Measurements from ENCODE around the gene INCENP.
"Not testable (repeated sequence)": the region's sequence is repeated elsewhere in the genome, so short reads cannot be mapped to it uniquely, and the experiment has no call there.

The INCENP gene

GRCh38 chr11:62169448-62169847 lies 45.6 kb downstream of the INCENP start:
- Mint-ChIP-seq H3K27me3 (peaks cover 38% of the 10 kb centered on the region), H3K9me3 (no peaks in the 10 kb centered on the region), H3K27ac (no peak overlapping the region), H3K4me3 (no peak overlapping the region), H3K36me3 (ENCODE audit: low read depth) (no peaks in the 10 kb centered on the region), H3K4me1 (ENCODE audit: low read depth) (peaks cover 4% of the 10 kb centered on the region)

DNA sequence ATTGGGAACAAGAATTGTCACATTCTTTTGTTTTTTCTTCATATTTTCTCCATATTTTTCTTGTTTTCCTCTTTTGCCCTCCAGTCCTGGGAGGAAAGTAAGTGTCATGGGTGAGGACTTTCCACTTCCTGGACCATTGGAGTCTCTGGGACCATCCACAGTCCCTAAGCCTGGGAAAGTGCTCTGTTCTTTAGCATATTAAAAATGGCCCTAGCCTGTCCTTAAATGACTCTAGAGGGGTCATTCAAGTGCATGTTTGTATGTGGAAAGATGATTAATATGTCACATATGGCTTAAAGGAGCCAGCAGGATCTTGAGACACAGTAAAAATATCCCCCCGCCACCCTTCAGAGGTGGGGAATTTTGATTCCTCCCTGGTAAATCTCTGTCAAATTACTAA lies 46.1 kb downstream of the INCENP start:
- no peaks in the 10 kb centered on the region for H3K9me3 Mint-ChIP-seq
- H3K4me3 Mint-ChIP-seq: no peak overlapping the region
- peaks cover 4% of the 10 kb centered on the region for H3K4me1 Mint-ChIP-seq (ENCODE audit: low read depth)
- no peaks in the 10 kb centered on the region for H3K36me3 Mint-ChIP-seq (ENCODE audit: low read depth)
- H3K27ac Mint-ChIP-seq: no peak overlapping the region
- H3K27me3 Mint-ChIP-seq: peaks cover 37% of the 10 kb centered on the region

DNA sequence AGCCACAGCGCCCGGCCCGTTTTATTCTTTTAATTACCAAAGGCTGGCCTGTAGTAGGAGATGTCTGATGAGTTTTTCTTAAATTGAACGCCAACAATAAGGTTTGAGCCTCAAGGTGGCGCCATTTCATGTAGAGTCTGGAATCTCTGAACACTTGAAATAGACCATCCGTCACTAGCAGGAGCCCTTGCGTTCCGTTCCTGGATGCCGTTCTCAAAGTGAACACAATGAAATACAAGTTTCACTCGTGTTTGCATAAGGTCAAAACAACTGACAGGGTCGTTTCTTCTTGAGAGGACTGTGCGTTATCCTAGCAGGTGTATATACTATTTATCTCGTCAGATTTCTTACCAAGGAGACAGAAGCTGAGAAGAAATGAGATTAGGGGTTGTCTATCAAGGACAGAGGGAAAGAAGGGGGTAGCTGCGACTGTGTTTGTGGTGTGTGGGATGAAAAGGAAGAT lies 47.5 kb downstream of the INCENP start:
- Mint-ChIP-seq H3K4me1 (ENCODE audit: low read depth) (peaks cover 4% of the 10 kb centered on the region), H3K27me3 (peaks cover 40% of the 10 kb centered on the region), H3K9me3 (no peaks in the 10 kb centered on the region), H3K27ac (no peak overlapping the region), H3K36me3 (ENCODE audit: low read depth) (no peaks in the 10 kb centered on the region), H3K4me3 (no peak overlapping the region)

DNA sequence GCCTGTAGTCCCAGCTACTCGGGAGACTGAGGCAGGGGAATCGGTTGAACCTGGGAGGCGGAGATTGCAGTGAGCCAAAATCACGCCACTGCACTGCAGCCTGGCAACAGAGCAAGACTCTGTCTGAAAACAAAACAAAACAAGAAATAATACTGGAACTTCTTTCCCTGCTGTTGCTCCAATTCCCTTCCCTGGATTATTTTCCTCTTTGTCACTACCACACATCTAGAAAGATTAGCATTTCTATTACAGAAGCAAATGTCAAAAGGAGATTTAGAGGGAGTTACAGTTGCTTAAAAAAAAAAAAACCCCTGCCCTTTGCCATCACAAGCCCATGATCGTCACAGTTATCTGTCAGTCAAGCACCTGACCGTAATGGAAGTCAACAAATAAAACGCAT lies 48.5 kb downstream of the INCENP start:
- Mint-ChIP-seq H3K9me3 (no peaks in the 10 kb centered on the region), H3K36me3 (ENCODE audit: low read depth) (no peaks in the 10 kb centered on the region), H3K4me1 (ENCODE audit: low read depth) (peaks cover 4% of the 10 kb centered on the region), H3K27ac (no peak overlapping the region), H3K4me3 (no peak overlapping the region), H3K27me3 (peaks cover 46% of the 10 kb centered on the region)

- peaks cover 30% of the 10 kb centered on the region for H3K27me3 Mint-ChIP-seq
- no peaks in the 10 kb centered on the region for H3K9me3 Mint-ChIP-seq
- H3K36me3 Mint-ChIP-seq (ENCODE audit: low read depth): no peaks in the 10 kb centered on the region
- no peaks in the 10 kb centered on the region for H3K4me1 Mint-ChIP-seq (ENCODE audit: low read depth)
- H3K4me3 Mint-ChIP-seq: no peak overlapping the region
- H3K27ac Mint-ChIP-seq: no peak overlapping the region
These were observed 53.0 kb downstream of the INCENP start for GRCh38 chr11:62176766-62177165.

- Mint-ChIP-seq H3K27me3 (peaks cover 23% of the 10 kb centered on the region), H3K9me3 (no peaks in the 10 kb centered on the region), H3K36me3 (ENCODE audit: low read depth) (no peaks in the 10 kb centered on the region), H3K27ac (no peak overlapping the region), H3K4me1 (ENCODE audit: low read depth) (no peaks in the 10 kb centered on the region), H3K4me3 (no peak overlapping the region)
These were observed 56.2 kb downstream of the INCENP start for GRCh38 chr11:62179995-62180394.

DNA sequence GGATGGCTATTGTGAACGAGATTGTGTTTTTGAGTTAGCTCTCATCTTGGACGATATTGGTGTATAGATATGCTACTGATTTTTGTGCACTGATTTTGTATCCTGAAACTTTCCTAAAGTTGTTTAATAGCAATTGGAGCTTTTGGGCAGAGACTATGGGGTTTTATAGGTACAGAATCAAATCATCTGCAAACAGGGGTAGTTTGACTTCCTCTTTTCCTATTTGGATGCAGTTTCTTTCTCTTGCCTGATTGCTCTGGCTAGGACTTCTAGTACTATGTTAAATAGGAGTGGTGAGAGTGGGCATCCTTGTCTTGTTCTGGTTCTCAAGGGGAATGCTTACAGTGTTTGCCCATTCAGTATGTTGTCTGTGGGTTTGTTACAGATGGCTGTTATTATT lies 57.3 kb downstream of the INCENP start:
- H3K27me3 Mint-ChIP-seq: peaks cover 19% of the 10 kb centered on the region
- H3K4me3 Mint-ChIP-seq: no peak overlapping the region
- no peak overlapping the region for H3K27ac Mint-ChIP-seq
- no peaks in the 10 kb centered on the region for H3K9me3 Mint-ChIP-seq
- H3K36me3 Mint-ChIP-seq (ENCODE audit: low read depth): no peaks in the 10 kb centered on the region
- H3K4me1 Mint-ChIP-seq (ENCODE audit: low read depth): no peaks in the 10 kb centered on the region

DNA sequence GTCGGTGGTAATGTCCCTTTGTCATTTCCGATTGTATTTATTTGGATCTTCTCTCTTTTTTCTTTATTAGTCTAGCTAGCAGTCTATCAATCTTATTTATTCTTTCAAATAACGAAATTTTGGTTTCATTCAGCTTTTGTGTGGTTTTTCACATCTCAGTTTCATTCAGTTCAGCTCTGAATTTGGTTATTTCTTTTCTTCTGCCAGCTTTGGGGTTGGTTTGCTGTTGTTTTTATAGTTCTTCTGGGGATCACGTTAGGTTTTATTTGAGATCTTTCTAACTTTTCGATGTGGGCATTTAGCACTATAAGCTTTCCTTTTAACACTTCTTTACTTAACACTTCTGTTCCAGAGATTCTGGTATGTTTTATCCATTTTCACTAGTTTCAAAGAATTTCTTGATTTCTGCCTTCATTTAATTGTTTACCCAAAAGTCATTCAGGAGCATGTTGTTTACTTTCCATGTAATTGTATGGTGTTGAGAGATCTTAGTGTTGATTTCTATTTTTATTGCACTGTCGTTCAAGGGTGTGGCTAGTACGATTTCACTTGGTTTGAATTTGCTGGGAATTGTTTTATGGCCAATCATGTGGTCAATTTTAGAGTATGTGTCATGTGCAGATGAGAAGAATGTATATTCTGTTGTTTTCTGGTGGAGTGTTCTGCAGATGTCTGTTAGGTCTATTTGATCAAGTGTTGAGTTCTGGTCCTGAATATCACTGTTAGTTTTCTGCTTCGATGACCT lies 58.5 kb downstream of the INCENP start:
- Mint-ChIP-seq H3K4me3 (no peak overlapping the region), H3K27me3 (peaks cover 14% of the 10 kb centered on the region), H3K27ac (no peak overlapping the region), H3K4me1 (ENCODE audit: low read depth) (no peaks in the 10 kb centered on the region), H3K9me3 (no peaks in the 10 kb centered on the region), H3K36me3 (ENCODE audit: low read depth) (no peaks in the 10 kb centered on the region)

GRCh38 chr11:62186195-62186594 lies 62.4 kb downstream of the INCENP start:
- Mint-ChIP-seq H3K4me1 (ENCODE audit: low read depth) (no peaks in the 10 kb centered on the region), H3K9me3 (no peaks in the 10 kb centered on the region), H3K36me3 (ENCODE audit: low read depth) (no peaks in the 10 kb centered on the region), H3K27ac (no peak overlapping the region), H3K27me3 (peaks cover 22% of the 10 kb centered on the region), H3K4me3 (no peak overlapping the region)

DNA sequence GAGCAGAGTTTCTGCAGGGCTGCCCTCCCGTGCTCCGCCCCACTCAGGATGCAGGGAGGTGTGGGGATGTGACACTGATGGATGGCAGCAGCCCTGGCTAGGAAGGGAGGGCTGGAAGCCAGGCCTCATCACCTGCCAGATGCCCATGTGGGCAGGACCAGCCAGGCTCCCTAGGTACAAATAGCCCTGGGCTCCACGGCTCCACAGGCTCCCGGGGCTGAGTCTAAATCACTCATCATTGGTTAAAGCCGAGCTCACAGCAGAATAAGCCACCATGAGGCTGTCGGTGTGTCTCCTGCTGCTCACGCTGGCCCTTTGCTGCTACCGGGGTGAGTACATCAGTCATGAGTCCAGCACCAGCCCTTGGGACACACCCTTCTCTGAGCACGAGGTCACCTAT lies 66.2 kb downstream of the INCENP start, which contains the start of gene SCGB1D1:
Gene SCGB1D1, plus strand, starts transcription at position 206 of the 400 bp plus-strand sequence. Its CDS starts 69 bp downstream, at position 275.
- Mint-ChIP-seq H3K9me3 (no peaks in the 10 kb centered on the region), H3K27ac (no peak within 1 kb of the TSS), H3K4me3 (no peak within 1 kb of the TSS), H3K4me1 (ENCODE audit: low read depth) (no peaks in the 10 kb centered on the region), H3K27me3 (peaks cover 22% of the 10 kb centered on the region), H3K36me3 (ENCODE audit: low read depth) (no peaks in the 10 kb centered on the region)

GRCh38 chr11:62193952-62194351 lies 70.1 kb downstream of the INCENP start:
- H3K4me1 Mint-ChIP-seq (ENCODE audit: low read depth): no peaks in the 10 kb centered on the region
- H3K36me3 Mint-ChIP-seq (ENCODE audit: low read depth): no peaks in the 10 kb centered on the region
- no peak overlapping the region for H3K27ac Mint-ChIP-seq
- H3K4me3 Mint-ChIP-seq: no peak overlapping the region
- H3K27me3 Mint-ChIP-seq: peaks cover 29% of the 10 kb centered on the region
- H3K9me3 Mint-ChIP-seq: no peaks in the 10 kb centered on the region

DNA sequence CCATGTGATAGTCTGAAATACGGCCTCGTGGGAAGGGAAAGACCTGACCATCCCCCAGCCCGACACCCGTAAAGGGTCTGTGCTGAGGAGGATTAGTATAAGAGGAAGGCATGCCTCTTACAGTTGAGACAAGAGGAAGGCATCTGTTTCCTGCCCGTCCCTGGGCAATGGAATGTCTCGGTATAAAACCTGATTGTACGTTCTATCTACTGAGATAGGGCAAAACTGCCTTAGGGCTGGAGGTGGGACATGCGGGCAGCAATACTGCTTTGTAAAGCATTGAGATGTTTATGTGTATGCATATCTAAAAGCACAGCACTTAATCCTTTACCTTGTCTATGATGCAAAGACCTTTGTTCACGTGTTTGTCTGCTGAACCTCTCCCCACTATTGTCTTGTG lies 71.2 kb downstream of the INCENP start:
- H3K4me1 Mint-ChIP-seq (ENCODE audit: low read depth): not testable (repeated sequence)

DNA sequence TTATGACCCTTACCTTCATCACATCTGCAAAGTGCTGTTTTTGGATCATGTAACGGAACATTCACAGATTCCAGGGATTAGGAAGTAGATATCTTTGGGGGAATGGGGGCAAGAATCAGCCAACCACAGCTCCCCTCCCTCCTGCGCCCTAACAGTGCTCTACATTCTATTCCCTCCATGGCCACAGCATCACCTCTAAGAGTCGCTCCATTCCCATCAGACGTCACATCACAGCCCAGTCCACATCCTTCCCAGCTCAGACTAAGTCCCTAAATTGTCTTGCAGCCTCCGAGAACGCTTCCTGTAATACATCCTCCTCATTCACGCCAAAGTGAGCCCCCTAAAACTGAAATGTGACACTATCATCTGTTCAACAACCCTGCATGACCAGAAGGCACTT lies 72.1 kb downstream of the INCENP start:
- Mint-ChIP-seq H3K4me1 (ENCODE audit: low read depth) (no peaks in the 10 kb centered on the region), H3K9me3 (no peaks in the 10 kb centered on the region), H3K36me3 (ENCODE audit: low read depth) (no peaks in the 10 kb centered on the region), H3K4me3 (no peak overlapping the region), H3K27ac (no peak overlapping the region), H3K27me3 (peaks cover 25% of the 10 kb centered on the region)

More for the DNA sequence above, 71.2 kb downstream of the INCENP start:
- not testable (repeated sequence) for H3K9me3 Mint-ChIP-seq; H3K36me3 Mint-ChIP-seq (ENCODE audit: low read depth); H3K4me3 Mint-ChIP-seq; H3K27ac Mint-ChIP-seq
- H3K27me3 Mint-ChIP-seq: peaks cover 23% of the 10 kb centered on the region

DNA sequence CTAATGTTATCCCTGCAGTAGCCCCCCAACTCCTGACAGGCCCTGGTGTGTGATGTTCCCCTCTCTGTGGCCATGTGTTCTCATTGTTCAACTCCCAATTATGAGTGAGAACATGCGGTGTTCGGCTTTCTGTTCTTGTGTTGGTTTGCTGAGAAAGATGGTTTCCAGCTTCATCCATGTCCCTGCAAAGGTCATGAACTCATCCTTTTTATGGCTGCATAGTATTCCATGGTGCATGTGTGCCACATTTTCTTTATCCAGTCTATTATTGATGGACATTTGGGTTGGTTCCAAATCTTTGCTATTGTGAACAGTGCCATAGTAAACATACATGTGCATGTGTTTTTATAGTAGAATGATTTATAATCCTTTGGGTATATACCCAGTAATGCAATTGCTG lies 73.6 kb downstream of the INCENP start:
- H3K4me1 Mint-ChIP-seq (ENCODE audit: low read depth); H3K27ac Mint-ChIP-seq; H3K9me3 Mint-ChIP-seq; H3K36me3 Mint-ChIP-seq (ENCODE audit: low read depth); H3K4me3 Mint-ChIP-seq: not testable (repeated sequence)
- H3K27me3 Mint-ChIP-seq: peaks cover 30% of the 10 kb centered on the region

- Mint-ChIP-seq H3K4me1 (ENCODE audit: low read depth) (no peaks in the 10 kb centered on the region), H3K27ac (no peak overlapping the region), H3K27me3 (peaks cover 21% of the 10 kb centered on the region), H3K36me3 (ENCODE audit: low read depth) (no peaks in the 10 kb centered on the region), H3K4me3 (no peak overlapping the region), H3K9me3 (no peaks in the 10 kb centered on the region)
These were observed 77.6 kb downstream of the INCENP start for GRCh38 chr11:62201376-62201775.

All from stimulated activated naive CD8-positive, alpha-beta T cell treated with anti-CD3 and anti-CD28 coated beads, Interleukin-15, Interleukin-2, amounts not matched to agents 100 ng/mL and 50 ng/mL, for 24 hours (primary cell).